ENCODE data around the gene CACHD1. TPM values are rescaled to one million over a fixed set of nuclear protein-coding genes. Genes with fewer than 3 reads are reported as not detected.
"Not testable (repeated sequence)": the region's sequence is repeated elsewhere in the genome, so short reads cannot be mapped to it uniquely, and the experiment has no call there.

CACHD1 gene
- polyA plus RNA-seq, 3 donors from 2014 or later = not detected

GRCh38 chr1:64511044-64511443 lies 41.1 kb downstream of the CACHD1 start:
- no peak for DNase-seq
- Mint-ChIP-seq H3K4me1 (peaks cover 0 to under 1% of the 10 kb centered on the region in 2 donors), H3K27ac (no peak overlapping the region), H3K36me3 (no peaks in the 10 kb centered on the region), H3K27me3 (ENCODE audit: low read depth in 3 of 3) (peaks cover 0 to 15% (median 3%) of the 10 kb centered on the region in 3 donors), H3K4me3 (no peak overlapping the region), H3K9me3 (peaks cover 0 to 1% (median 0%) of the 10 kb centered on the region in 6 donors)

- H3K27me3 Mint-ChIP-seq (ENCODE audit: low read depth in 3 of 3); H3K27ac Mint-ChIP-seq; H3K4me1 Mint-ChIP-seq; H3K9me3 Mint-ChIP-seq; DNase-seq; H3K4me3 Mint-ChIP-seq; H3K36me3 Mint-ChIP-seq: not testable (repeated sequence)
Measured at GRCh38 chr1:64512206-64512605, 42.3 kb downstream of the CACHD1 start.

- DNase-seq = no peak
- H3K27ac Mint-ChIP-seq = no peak overlapping the region
- H3K36me3 Mint-ChIP-seq = no peaks in the 10 kb centered on the region
- H3K9me3 Mint-ChIP-seq = no peaks in the 10 kb centered on the region
- H3K27me3 Mint-ChIP-seq (ENCODE audit: low read depth in 3 of 3) = peaks cover 0 to 4% (median 2%) of the 10 kb centered on the region in 3 donors
- H3K4me1 Mint-ChIP-seq = no peaks in the 10 kb centered on the region
- no peak overlapping the region for H3K4me3 Mint-ChIP-seq
Measured at GRCh38 chr1:64513545-64513944, 43.6 kb downstream of the CACHD1 start.

GRCh38 chr1:64514197-64514765 lies 44.4 kb downstream of the CACHD1 start:
- no peaks in the 10 kb centered on the region for H3K4me1 Mint-ChIP-seq
- no peak overlapping the region for H3K27ac Mint-ChIP-seq
- no peak for DNase-seq
- no peaks in the 10 kb centered on the region for H3K36me3 Mint-ChIP-seq
- no peak overlapping the region for H3K4me3 Mint-ChIP-seq
- H3K9me3 Mint-ChIP-seq = peaks cover 0 to 2% (median 0%) of the 10 kb centered on the region in 6 donors
- H3K27me3 Mint-ChIP-seq (ENCODE audit: low read depth in 3 of 3) = peaks cover 0 to 2% (median 2%) of the 10 kb centered on the region in 3 donors

- no peaks in the 10 kb centered on the region for H3K4me1 Mint-ChIP-seq
- H3K36me3 Mint-ChIP-seq = no peaks in the 10 kb centered on the region
- no peak overlapping the region for H3K4me3 Mint-ChIP-seq
Measured at GRCh38 chr1:64515427-64515826, 45.5 kb downstream of the CACHD1 start.

GRCh38 chr1:64516301-64516700 lies 46.4 kb downstream of the CACHD1 start:
- Mint-ChIP-seq H3K27me3 (ENCODE audit: low read depth in 3 of 3) (peaks cover 0 to 2% (median 0%) of the 10 kb centered on the region in 3 donors), H3K27ac (no peak overlapping the region), H3K36me3 (no peaks in the 10 kb centered on the region), H3K9me3 (peaks cover 0 to 2% (median 0%) of the 10 kb centered on the region in 6 donors), H3K4me1 (no peaks in the 10 kb centered on the region), H3K4me3 (no peak overlapping the region)
- DNase-seq = no peak

More at GRCh38 chr1:64515427-64515826, 45.5 kb downstream of the CACHD1 start:
- peaks cover 0 to 2% (median 0%) of the 10 kb centered on the region in 6 donors for H3K9me3 Mint-ChIP-seq
- H3K27me3 Mint-ChIP-seq (ENCODE audit: low read depth in 3 of 3) = peaks cover 0 to 2% (median 1%) of the 10 kb centered on the region in 3 donors
- no peak for DNase-seq
- no peak overlapping the region for H3K27ac Mint-ChIP-seq

GRCh38 chr1:64516803-64517568 lies 47.1 kb downstream of the CACHD1 start:
- Mint-ChIP-seq H3K4me3 (no peak overlapping the region), H3K27ac (no peak overlapping the region), H3K9me3 (peaks cover 0 to 2% (median 0%) of the 10 kb centered on the region in 6 donors)

GRCh38 chr1:64517640-64518039 lies 47.7 kb downstream of the CACHD1 start:
- no peak for DNase-seq
- Mint-ChIP-seq H3K36me3 (no peaks in the 10 kb centered on the region), H3K27me3 (ENCODE audit: low read depth in 3 of 3) (peaks cover 0 to 2% (median 0%) of the 10 kb centered on the region in 3 donors), H3K4me3 (no peak overlapping the region), H3K27ac (no peak overlapping the region), H3K9me3 (peaks cover 0 to 2% (median 0%) of the 10 kb centered on the region in 6 donors), H3K4me1 (no peaks in the 10 kb centered on the region)

More at GRCh38 chr1:64516803-64517568, 47.1 kb downstream of the CACHD1 start:
- no peaks in the 10 kb centered on the region for H3K4me1 Mint-ChIP-seq
- DNase-seq = no peak
- no peaks in the 10 kb centered on the region for H3K36me3 Mint-ChIP-seq
- peaks cover 0 to 2% (median 0%) of the 10 kb centered on the region in 3 donors for H3K27me3 Mint-ChIP-seq (ENCODE audit: low read depth in 3 of 3)

- no peak overlapping the region for H3K4me3 Mint-ChIP-seq
- peaks cover 0 to 2% (median 0%) of the 10 kb centered on the region in 6 donors for H3K9me3 Mint-ChIP-seq
- no peaks in the 10 kb centered on the region for H3K4me1 Mint-ChIP-seq
- H3K27ac Mint-ChIP-seq = no peak overlapping the region
- DNase-seq = no peak
- peaks cover 0 to 4% (median 0%) of the 10 kb centered on the region in 3 donors for H3K27me3 Mint-ChIP-seq (ENCODE audit: low read depth in 3 of 3)
- H3K36me3 Mint-ChIP-seq = no peaks in the 10 kb centered on the region
Measured at GRCh38 chr1:64518692-64519481, 49.0 kb downstream of the CACHD1 start.

- H3K36me3 Mint-ChIP-seq = no peaks in the 10 kb centered on the region
- H3K27me3 Mint-ChIP-seq (ENCODE audit: low read depth in 3 of 3) = peaks cover 0 to 4% (median 0%) of the 10 kb centered on the region in 3 donors
- H3K9me3 Mint-ChIP-seq = peaks cover 0 to 2% (median 0%) of the 10 kb centered on the region in 6 donors
- H3K4me3 Mint-ChIP-seq = no peak overlapping the region
- DNase-seq = no peak
- no peak overlapping the region for H3K27ac Mint-ChIP-seq
- no peaks in the 10 kb centered on the region for H3K4me1 Mint-ChIP-seq
Measured at GRCh38 chr1:64519901-64520300, 50.0 kb downstream of the CACHD1 start.

- Mint-ChIP-seq H3K9me3 (peaks cover 0 to 2% (median 0%) of the 10 kb centered on the region in 6 donors), H3K27me3 (ENCODE audit: low read depth in 3 of 3) (peaks cover 0 to 2% (median 0%) of the 10 kb centered on the region in 3 donors), H3K36me3 (no peaks in the 10 kb centered on the region), H3K4me1 (no peaks in the 10 kb centered on the region), H3K4me3 (no peak overlapping the region), H3K27ac (no peak overlapping the region)
- DNase-seq = no peak
Measured at GRCh38 chr1:64522740-64523139, 52.8 kb downstream of the CACHD1 start.

- Mint-ChIP-seq H3K4me3 (no peak overlapping the region), H3K4me1 (no peaks in the 10 kb centered on the region), H3K36me3 (no peaks in the 10 kb centered on the region), H3K9me3 (peaks cover 0 to 1% (median 0%) of the 10 kb centered on the region in 6 donors), H3K27ac (no peak overlapping the region), H3K27me3 (ENCODE audit: low read depth in 3 of 3) (peaks cover 0 to 2% (median 0%) of the 10 kb centered on the region in 3 donors)
- no peak for DNase-seq
Measured at GRCh38 chr1:64523413-64524337, 53.7 kb downstream of the CACHD1 start.

- no peak overlapping the region for H3K4me3 Mint-ChIP-seq
- no peaks in the 10 kb centered on the region for H3K36me3 Mint-ChIP-seq
- H3K27me3 Mint-ChIP-seq (ENCODE audit: low read depth in 3 of 3) = peaks cover 0 to 5% (median 2%) of the 10 kb centered on the region in 3 donors
- no peaks in the 10 kb centered on the region for H3K9me3 Mint-ChIP-seq
- no peaks in the 10 kb centered on the region for H3K4me1 Mint-ChIP-seq
- H3K27ac Mint-ChIP-seq = no peak overlapping the region
- DNase-seq = no peak
Measured at GRCh38 chr1:64524614-64525013, 54.7 kb downstream of the CACHD1 start.
